ENCODE results near the gene DMGDH.

The DMGDH gene

GRCh38 chr5:79007872-79008271 is 61.6 kb downstream of the DMGDH start:
- Histone ChIP-seq H3K27ac (ENCODE audit: low read length) (no peak overlapping the region), H3K4me3 (ENCODE audit: low read length) (no peak overlapping the region), H3K4me1 (ENCODE audit: control insufficient read depth, low read depth, low read length) (no peaks in the 10 kb centered on the region), H3K36me3 (ENCODE audit: control insufficient read depth, low read depth, low read length) (no peaks in the 10 kb centered on the region), H3K27me3 (ENCODE audit: control insufficient read depth, insufficient read depth, low read length) (no peaks in the 10 kb centered on the region), H3K9ac (ENCODE audit: low read length) (no peak overlapping the region), H3K9me3 (ENCODE audit: control insufficient read depth, low read depth, low read length) (peaks cover 2% of the 10 kb centered on the region)

- Histone ChIP-seq H3K9ac (ENCODE audit: low read length) (no peak overlapping the region), H3K4me3 (ENCODE audit: low read length) (no peak overlapping the region), H3K36me3 (ENCODE audit: control insufficient read depth, low read depth, low read length) (no peaks in the 10 kb centered on the region), H3K4me1 (ENCODE audit: control insufficient read depth, low read depth, low read length) (no peaks in the 10 kb centered on the region), H3K27ac (ENCODE audit: low read length) (no peak overlapping the region), H3K27me3 (ENCODE audit: control insufficient read depth, insufficient read depth, low read length) (no peaks in the 10 kb centered on the region), H3K9me3 (ENCODE audit: control insufficient read depth, low read depth, low read length) (no peaks in the 10 kb centered on the region)
Observed at GRCh38 chr5:79005936-79006631, 63.4 kb downstream of the DMGDH start.

- no peaks in the 10 kb centered on the region for H3K9me3 ChIP-seq (ENCODE audit: control insufficient read depth, low read depth, low read length)
- H3K4me3 ChIP-seq (ENCODE audit: low read length), result no peak overlapping the region
- H3K27ac ChIP-seq (ENCODE audit: low read length), result no peak overlapping the region
- H3K4me1 ChIP-seq (ENCODE audit: control insufficient read depth, low read depth, low read length), result no peaks in the 10 kb centered on the region
- no peaks in the 10 kb centered on the region for H3K36me3 ChIP-seq (ENCODE audit: control insufficient read depth, low read depth, low read length)
- no peak overlapping the region for H3K9ac ChIP-seq (ENCODE audit: low read length)
- no peaks in the 10 kb centered on the region for H3K27me3 ChIP-seq (ENCODE audit: control insufficient read depth, insufficient read depth, low read length)
Observed at GRCh38 chr5:79005151-79005550, 64.3 kb downstream of the DMGDH start.

- Histone ChIP-seq H3K4me3 (ENCODE audit: low read length) (no peak overlapping the region), H3K36me3 (ENCODE audit: control insufficient read depth, low read depth, low read length) (no peaks in the 10 kb centered on the region), H3K9ac (ENCODE audit: low read length) (no peak overlapping the region), H3K27ac (ENCODE audit: low read length) (no peak overlapping the region), H3K9me3 (ENCODE audit: control insufficient read depth, low read depth, low read length) (no peaks in the 10 kb centered on the region), H3K27me3 (ENCODE audit: control insufficient read depth, insufficient read depth, low read length) (no peaks in the 10 kb centered on the region), H3K4me1 (ENCODE audit: control insufficient read depth, low read depth, low read length) (no peaks in the 10 kb centered on the region)
Observed at GRCh38 chr5:79002374-79002773, 67.1 kb downstream of the DMGDH start.

GRCh38 chr5:79001471-79001870 is 68.0 kb downstream of the DMGDH start:
- no peaks in the 10 kb centered on the region for H3K27me3 ChIP-seq (ENCODE audit: control insufficient read depth, insufficient read depth, low read length)
- no peak overlapping the region for H3K27ac ChIP-seq (ENCODE audit: low read length)
- no peaks in the 10 kb centered on the region for H3K36me3 ChIP-seq (ENCODE audit: control insufficient read depth, low read depth, low read length)
- H3K4me1 ChIP-seq (ENCODE audit: control insufficient read depth, low read depth, low read length), result no peaks in the 10 kb centered on the region
- no peaks in the 10 kb centered on the region for H3K9me3 ChIP-seq (ENCODE audit: control insufficient read depth, low read depth, low read length)
- H3K4me3 ChIP-seq (ENCODE audit: low read length), result no peak overlapping the region
- no peak overlapping the region for H3K9ac ChIP-seq (ENCODE audit: low read length)

GRCh38 chr5:78997090-78997489 is 72.4 kb downstream of the DMGDH start:
- no peaks in the 10 kb centered on the region for H3K36me3 ChIP-seq (ENCODE audit: control insufficient read depth, low read depth, low read length)
- no peaks in the 10 kb centered on the region for H3K4me1 ChIP-seq (ENCODE audit: control insufficient read depth, low read depth, low read length)
- H3K9me3 ChIP-seq (ENCODE audit: control insufficient read depth, low read depth, low read length), result no peaks in the 10 kb centered on the region
- no peak overlapping the region for H3K4me3 ChIP-seq (ENCODE audit: low read length)
- no peak overlapping the region for H3K27ac ChIP-seq (ENCODE audit: low read length)
- no peak overlapping the region for H3K9ac ChIP-seq (ENCODE audit: low read length)
- H3K27me3 ChIP-seq (ENCODE audit: control insufficient read depth, insufficient read depth, low read length), result no peaks in the 10 kb centered on the region

GRCh38 chr5:78995521-78996007 is 73.9 kb downstream of the DMGDH start:
- Histone ChIP-seq H3K9ac (ENCODE audit: low read length) (no peak overlapping the region), H3K36me3 (ENCODE audit: control insufficient read depth, low read depth, low read length) (no peaks in the 10 kb centered on the region), H3K4me1 (ENCODE audit: control insufficient read depth, low read depth, low read length) (no peaks in the 10 kb centered on the region), H3K4me3 (ENCODE audit: low read length) (no peak overlapping the region), H3K27ac (ENCODE audit: low read length) (no peak overlapping the region), H3K27me3 (ENCODE audit: control insufficient read depth, insufficient read depth, low read length) (no peaks in the 10 kb centered on the region), H3K9me3 (ENCODE audit: control insufficient read depth, low read depth, low read length) (no peaks in the 10 kb centered on the region)

GRCh38 chr5:78993165-78993564 is 76.3 kb downstream of the DMGDH start:
- no peaks in the 10 kb centered on the region for H3K4me1 ChIP-seq (ENCODE audit: control insufficient read depth, low read depth, low read length)
- no peak overlapping the region for H3K27ac ChIP-seq (ENCODE audit: low read length)
- no peak overlapping the region for H3K4me3 ChIP-seq (ENCODE audit: low read length)
- no peaks in the 10 kb centered on the region for H3K9me3 ChIP-seq (ENCODE audit: control insufficient read depth, low read depth, low read length)
- no peaks in the 10 kb centered on the region for H3K27me3 ChIP-seq (ENCODE audit: control insufficient read depth, insufficient read depth, low read length)
- H3K36me3 ChIP-seq (ENCODE audit: control insufficient read depth, low read depth, low read length), result no peaks in the 10 kb centered on the region
- H3K9ac ChIP-seq (ENCODE audit: low read length), result no peak overlapping the region

GRCh38 chr5:78992146-78992545 is 77.3 kb downstream of the DMGDH start:
- Histone ChIP-seq H3K36me3 (ENCODE audit: control insufficient read depth, low read depth, low read length) (no peaks in the 10 kb centered on the region), H3K27me3 (ENCODE audit: control insufficient read depth, insufficient read depth, low read length) (no peaks in the 10 kb centered on the region), H3K4me1 (ENCODE audit: control insufficient read depth, low read depth, low read length) (no peaks in the 10 kb centered on the region), H3K27ac (ENCODE audit: low read length) (no peak overlapping the region), H3K9me3 (ENCODE audit: control insufficient read depth, low read depth, low read length) (no peaks in the 10 kb centered on the region), H3K4me3 (ENCODE audit: low read length) (no peak overlapping the region), H3K9ac (ENCODE audit: low read length) (no peak overlapping the region)

- no peaks in the 10 kb centered on the region for H3K36me3 ChIP-seq (ENCODE audit: control insufficient read depth, low read depth, low read length)
- H3K9ac ChIP-seq (ENCODE audit: low read length), result no peak overlapping the region
- H3K4me3 ChIP-seq (ENCODE audit: low read length), result no peak overlapping the region
- H3K9me3 ChIP-seq (ENCODE audit: control insufficient read depth, low read depth, low read length), result no peaks in the 10 kb centered on the region
- H3K4me1 ChIP-seq (ENCODE audit: control insufficient read depth, low read depth, low read length), result peaks cover 7% of the 10 kb centered on the region
- H3K27me3 ChIP-seq (ENCODE audit: control insufficient read depth, insufficient read depth, low read length), result peaks cover 5% of the 10 kb centered on the region
- no peak overlapping the region for H3K27ac ChIP-seq (ENCODE audit: low read length)
Observed at GRCh38 chr5:78989080-78989479, 80.4 kb downstream of the DMGDH start.

GRCh38 chr5:78985725-78986223 is 83.7 kb downstream of the DMGDH start:
- Histone ChIP-seq H3K27ac (ENCODE audit: low read length) (no peak overlapping the region), H3K27me3 (ENCODE audit: control insufficient read depth, insufficient read depth, low read length) (peaks cover 5% of the 10 kb centered on the region), H3K4me3 (ENCODE audit: low read length) (peak overlapping the region; percentile 86), H3K4me1 (ENCODE audit: control insufficient read depth, low read depth, low read length) (peaks cover 15% of the 10 kb centered on the region), H3K9ac (ENCODE audit: low read length) (peak overlapping the region; percentile 75), H3K36me3 (ENCODE audit: control insufficient read depth, low read depth, low read length) (no peaks in the 10 kb centered on the region), H3K9me3 (ENCODE audit: control insufficient read depth, low read depth, low read length) (no peaks in the 10 kb centered on the region)

- H3K27me3 ChIP-seq (ENCODE audit: control insufficient read depth, insufficient read depth, low read length), result peaks cover 5% of the 10 kb centered on the region
- peak within 1 kb of the TSS; percentile 6 for H3K27ac ChIP-seq (ENCODE audit: low read length)
- no peaks in the 10 kb centered on the region for H3K9me3 ChIP-seq (ENCODE audit: control insufficient read depth, low read depth, low read length)
- H3K4me1 ChIP-seq (ENCODE audit: control insufficient read depth, low read depth, low read length), result peaks cover 15% of the 10 kb centered on the region
- H3K4me3 ChIP-seq (ENCODE audit: low read length), result peak within 1 kb of the TSS; percentile 86
- H3K36me3 ChIP-seq (ENCODE audit: control insufficient read depth, low read depth, low read length), result no peaks in the 10 kb centered on the region
- H3K9ac ChIP-seq (ENCODE audit: low read length), result peak within 1 kb of the TSS; percentile 75
Observed at GRCh38 chr5:78985116-78985724, 84.3 kb downstream of the DMGDH start, which contains the start of gene ARSB. ARSB (minus strand) TSS chr5:78985310; CDS start chr5:78985248, 62 bp downstream.
